Panc1 (cell line): ENCODE measurements around the gene MMP11. TPM values are rescaled to one million over a fixed set of nuclear protein-coding genes. Genes with fewer than 3 reads are reported as not detected.

ENCODE experiments used
- ATAC-seq: fragments of 200-7000 bp; cut with Tn5 transposase; 2 replicates; pipeline ENCODE4 v1.9.1; 2020; ENCODE audit warnings: mild to moderate bottlenecking, moderate library complexity
- BruUV-seq: library from RNA; stranded (reverse); fragments of 400-500 nt; replicated peaks from 2 replicates; lab custom pipeline; 2021; lab: Mats Ljungman, UMichigan
- CTCF ChIA-PET: fragments of 300-600 bp; sonication (Branson Sonifier 250); formaldehyde crosslinking; loops from one replicate; lab custom pipeline; 2022; ENCODE audit warnings: antibody characterized with exemption; lab: Charles Lee
- POLR2A ChIA-PET: fragments of 300-600 bp; sonication (Branson Sonifier 250); formaldehyde crosslinking; loops from one replicate; lab custom pipeline; 2022; ENCODE audit warnings: antibody characterized with exemption; lab: Charles Lee
- DNase-seq: peaks from one replicate; pipeline ENCODE4 v3.0.0-alpha.2; 2010; ENCODE audit warnings: low read depth, low spot score
- H3K27ac ChIP-seq: 2 replicates; pipeline ENCODE4 v1.5.1; 2011; ENCODE audit warnings: mild to moderate bottlenecking, low read length, inconsistent platforms
- H3K27me3 ChIP-seq: fragments of 200-500 bp; sonication (Bioruptor generic); 2 replicates; pipeline ENCODE4 v1.6.0; 2014; ENCODE audit warnings: low read length, inconsistent platforms; ENCODE audit not compliant: control insufficient read depth, insufficient read depth
- H3K36me3 ChIP-seq: fragments of 200-500 bp; sonication (Bioruptor generic); 2 replicates; pipeline ENCODE4 v1.5.1; 2014; ENCODE audit warnings: inconsistent platforms, mild to moderate bottlenecking, low read length, moderate library complexity; ENCODE audit not compliant: control insufficient read depth, insufficient read depth
- H3K4me1 ChIP-seq: 2 replicates; pipeline ENCODE4 v1.5.1; 2011; ENCODE audit warnings: inconsistent platforms, mild to moderate bottlenecking, low read length, moderate library complexity; ENCODE audit not compliant: control insufficient read depth, insufficient read depth
- H3K4me3 ChIP-seq, 2 experiments: 2 replicates each; pipeline ENCODE4 v1.5.1; 2011 to 2012; ENCODE audit warnings: low read depth in 2 of 2, low read length in 2 of 2, mild to moderate bottlenecking in 2 of 2, inconsistent platforms in 1 of 2, moderate library complexity in 1 of 2
- H3K9me3 ChIP-seq: fragments of 200-500 bp; sonication (Bioruptor generic); 2 replicates; pipeline ENCODE4 v1.5.1; 2014; ENCODE audit warnings: low read depth, mild to moderate bottlenecking, inconsistent platforms, low read length, moderate library complexity; ENCODE audit not compliant: control insufficient read depth, insufficient read depth
- POLR2AphosphoS5 ChIP-seq: IDR thresholded peaks from 2 replicates; pipeline ENCODE4 v1.6.1; 2012; ENCODE audit warnings: mild to moderate bottlenecking, low read depth, low read length, moderate library complexity
- SIN3A ChIP-seq: IDR thresholded peaks from 2 replicates; pipeline ENCODE4 v1.6.1; 2012; ENCODE audit warnings: low read depth, mild to moderate bottlenecking, low read length, moderate library complexity, borderline replicate concordance; ENCODE audit not compliant: insufficient read depth
- TCF7L2 ChIP-seq: IDR thresholded peaks from 2 replicates; pipeline ENCODE4 v1.6.1; 2011; ENCODE audit warnings: mild to moderate bottlenecking, low read depth, low read length, inconsistent platforms
- in situ Hi-C: cut with HindIII; loops from 2 replicates; pipeline ENCODE4 v1.10.0; 2016; ENCODE audit warnings: low sequenced_read_pairs, low pct_unique_long_range_greater_than_20kb
- intact Hi-C: fragments of 100-400 bp; cut with micrococcal nuclease; formaldehyde crosslinking; loops from one replicate; pipeline ENCODE4 v1.10.0; 2022; ENCODE audit not compliant: unreplicated experiment
- total RNA-seq: library from RNA; stranded (reverse); gene quantifications from one replicate; pipeline ENCODE4 v1.2.1, GENCODE V29; 2021; ENCODE audit not compliant: unreplicated experiment
- TF ChIP-seq, protein P1 (sequence below), 2 experiments: IDR thresholded peaks; 2 replicates each; pipeline ENCODE4 v1.6.1; 2011 to 2012; ENCODE audit warnings: low read depth in 2 of 2, control low read depth in 1 of 2, low read length in 1 of 2, mild to moderate bottlenecking in 1 of 2, moderate library complexity in 1 of 2; ENCODE audit not compliant: insufficient read depth in 1 of 2
- TF ChIP-seq, protein P2 (sequence below): fragments of 450-650 bp; IDR thresholded peaks from 2 replicates; pipeline ENCODE4 v1.5.1; 2017; ENCODE audit warnings: mild to moderate bottlenecking

MMP11 gene
- total RNA-seq, 1 experiment from 2014 or later = 3.0 TPM

DNA sequence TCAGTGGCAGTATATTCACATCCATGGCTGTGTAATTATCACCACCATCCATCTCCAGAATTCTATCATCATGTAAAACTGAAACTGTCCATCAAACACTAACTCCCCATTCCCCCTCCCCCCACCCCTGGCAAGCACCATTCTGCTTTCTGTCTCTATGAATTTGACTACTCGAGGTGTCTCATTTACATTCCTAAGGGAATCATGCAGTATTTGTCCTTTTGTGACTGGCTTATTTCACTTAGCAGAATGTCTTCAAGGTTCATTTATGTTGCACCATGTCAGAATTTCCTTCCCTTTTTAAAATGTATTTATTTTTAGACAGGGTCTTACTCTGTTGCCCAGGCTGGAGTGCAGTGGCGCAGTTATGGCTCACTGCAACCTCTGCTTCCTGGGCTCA, 45.9 kb downstream of the MMP11 start:
- no TSS peak for BruUV-seq
- in situ Hi-C loops = no loop called here

DNA sequence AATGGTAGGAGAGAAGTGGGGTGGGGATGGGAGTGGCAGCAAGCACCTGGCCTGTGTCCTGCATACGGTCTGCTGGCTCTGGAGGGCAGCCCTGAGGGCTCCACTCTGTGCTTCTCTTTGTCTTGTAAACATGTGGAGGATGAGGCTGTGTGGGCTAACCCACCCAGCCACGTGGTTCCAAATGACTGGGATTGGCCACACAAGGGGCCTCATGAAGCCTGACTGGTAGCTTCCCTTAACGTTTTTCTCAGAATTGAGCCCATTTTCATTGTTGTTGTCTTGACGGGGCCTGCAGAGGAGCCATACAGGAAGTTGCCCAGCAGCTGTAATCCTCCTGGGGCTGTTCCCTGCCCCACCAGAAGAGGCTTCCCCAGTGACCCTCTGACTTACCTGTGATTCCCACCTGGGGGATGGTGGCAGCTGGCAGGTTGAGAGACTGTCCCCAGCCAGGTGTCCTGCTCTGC, 48.1 kb downstream of the MMP11 start:
- no peaks in the 10 kb centered on the region for H3K36me3 ChIP-seq
- POLR2A ChIA-PET = no interaction called here
- no peak for ATAC-seq

More for the DNA sequence above, 45.9 kb downstream of the MMP11 start:
- no peak overlapping the region for H3K4me3 ChIP-seq
- ChIA-PET CTCF (no interaction called here), POLR2A (no interaction called here)
- no peaks in the 10 kb centered on the region for H3K4me1 ChIP-seq
- intact Hi-C loops = no loop called here
- DNase-seq (no peak), ATAC-seq (no peak)
- no peaks in the 10 kb centered on the region for H3K9me3 ChIP-seq
- H3K36me3 ChIP-seq = no peaks in the 10 kb centered on the region
- H3K27ac ChIP-seq = no peak overlapping the region
- no peaks in the 10 kb centered on the region for H3K27me3 ChIP-seq
- TF ChIP-seq, protein P1, sequence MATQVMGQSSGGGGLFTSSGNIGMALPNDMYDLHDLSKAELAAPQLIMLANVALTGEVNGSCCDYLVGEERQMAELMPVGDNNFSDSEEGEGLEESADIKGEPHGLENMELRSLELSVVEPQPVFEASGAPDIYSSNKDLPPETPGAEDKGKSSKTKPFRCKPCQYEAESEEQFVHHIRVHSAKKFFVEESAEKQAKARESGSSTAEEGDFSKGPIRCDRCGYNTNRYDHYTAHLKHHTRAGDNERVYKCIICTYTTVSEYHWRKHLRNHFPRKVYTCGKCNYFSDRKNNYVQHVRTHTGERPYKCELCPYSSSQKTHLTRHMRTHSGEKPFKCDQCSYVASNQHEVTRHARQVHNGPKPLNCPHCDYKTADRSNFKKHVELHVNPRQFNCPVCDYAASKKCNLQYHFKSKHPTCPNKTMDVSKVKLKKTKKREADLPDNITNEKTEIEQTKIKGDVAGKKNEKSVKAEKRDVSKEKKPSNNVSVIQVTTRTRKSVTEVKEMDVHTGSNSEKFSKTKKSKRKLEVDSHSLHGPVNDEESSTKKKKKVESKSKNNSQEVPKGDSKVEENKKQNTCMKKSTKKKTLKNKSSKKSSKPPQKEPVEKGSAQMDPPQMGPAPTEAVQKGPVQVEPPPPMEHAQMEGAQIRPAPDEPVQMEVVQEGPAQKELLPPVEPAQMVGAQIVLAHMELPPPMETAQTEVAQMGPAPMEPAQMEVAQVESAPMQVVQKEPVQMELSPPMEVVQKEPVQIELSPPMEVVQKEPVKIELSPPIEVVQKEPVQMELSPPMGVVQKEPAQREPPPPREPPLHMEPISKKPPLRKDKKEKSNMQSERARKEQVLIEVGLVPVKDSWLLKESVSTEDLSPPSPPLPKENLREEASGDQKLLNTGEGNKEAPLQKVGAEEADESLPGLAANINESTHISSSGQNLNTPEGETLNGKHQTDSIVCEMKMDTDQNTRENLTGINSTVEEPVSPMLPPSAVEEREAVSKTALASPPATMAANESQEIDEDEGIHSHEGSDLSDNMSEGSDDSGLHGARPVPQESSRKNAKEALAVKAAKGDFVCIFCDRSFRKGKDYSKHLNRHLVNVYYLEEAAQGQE (IDR thresholded peaks at IDR 0.05; ENCODE audit: insufficient read depth in 1 of 2, low read depth in 2 of 2, low read length in 1 of 2) = no peak
- TF ChIP-seq TCF7L2 = no peak
- TF ChIP-seq, protein P2, sequence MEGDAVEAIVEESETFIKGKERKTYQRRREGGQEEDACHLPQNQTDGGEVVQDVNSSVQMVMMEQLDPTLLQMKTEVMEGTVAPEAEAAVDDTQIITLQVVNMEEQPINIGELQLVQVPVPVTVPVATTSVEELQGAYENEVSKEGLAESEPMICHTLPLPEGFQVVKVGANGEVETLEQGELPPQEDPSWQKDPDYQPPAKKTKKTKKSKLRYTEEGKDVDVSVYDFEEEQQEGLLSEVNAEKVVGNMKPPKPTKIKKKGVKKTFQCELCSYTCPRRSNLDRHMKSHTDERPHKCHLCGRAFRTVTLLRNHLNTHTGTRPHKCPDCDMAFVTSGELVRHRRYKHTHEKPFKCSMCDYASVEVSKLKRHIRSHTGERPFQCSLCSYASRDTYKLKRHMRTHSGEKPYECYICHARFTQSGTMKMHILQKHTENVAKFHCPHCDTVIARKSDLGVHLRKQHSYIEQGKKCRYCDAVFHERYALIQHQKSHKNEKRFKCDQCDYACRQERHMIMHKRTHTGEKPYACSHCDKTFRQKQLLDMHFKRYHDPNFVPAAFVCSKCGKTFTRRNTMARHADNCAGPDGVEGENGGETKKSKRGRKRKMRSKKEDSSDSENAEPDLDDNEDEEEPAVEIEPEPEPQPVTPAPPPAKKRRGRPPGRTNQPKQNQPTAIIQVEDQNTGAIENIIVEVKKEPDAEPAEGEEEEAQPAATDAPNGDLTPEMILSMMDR = no peak

More for the DNA sequence above, 48.1 kb downstream of the MMP11 start:
- Histone ChIP-seq H3K4me3 (no peak overlapping the region), H3K4me1 (no peaks in the 10 kb centered on the region), H3K27me3 (no peaks in the 10 kb centered on the region), H3K9me3 (no peaks in the 10 kb centered on the region), H3K27ac (no peak overlapping the region)
- BruUV-seq = no TSS peak
- in situ Hi-C loops = no loop called here
- intact Hi-C loops = no loop called here
- DNase-seq = no peak
- CTCF ChIA-PET = no interaction called here
- TF ChIP-seq, protein P1 (IDR thresholded peaks at IDR 0.05; ENCODE audit: insufficient read depth in 1 of 2, low read depth in 2 of 2, low read length in 1 of 2) = no peak
- TF ChIP-seq, protein P2 = no peak
- no peak for TF ChIP-seq TCF7L2
- TF ChIP-seq POLR2AphosphoS5 = no peak
- no peak for TF ChIP-seq SIN3A
